Psoas muscle (tissue), 8 donors: ENCODE measurements around the gene MRC1. TPM values are rescaled to one million over a fixed set of nuclear protein-coding genes. Genes with fewer than 3 reads are reported as not detected.

Experiments
- ATAC-seq, 4 donors: fragments of 200-7000 bp; cut with Tn5 transposase; one replicate each; pipeline ENCODE4 v1.9.1; 2020; ENCODE audit warnings: moderate library complexity in 3 of 4, mild to moderate bottlenecking in 2 of 4
- DNase-seq, 2 donors: peaks; one replicate each; pipeline ENCODE4 v3.0.0-alpha.2; 2020
- H3K27ac ChIP-seq: fragments of 200-600 bp; one replicate; pipeline ENCODE4 v1.8.0; 2022
- H3K27me3 ChIP-seq, 3 donors: fragments of 200-600 bp in 1 of 3; one replicate each; pipeline versions ENCODE4 v1.6.1 to v1.8.0; 2013 to 2022; ENCODE audit warnings: low read length in 2 of 3, mild to moderate bottlenecking in 2 of 3, moderate library complexity in 1 of 3; ENCODE audit not compliant: insufficient read depth in 3 of 3
- H3K36me3 ChIP-seq, 2 donors: fragments of 200-600 bp in 1 of 2; one replicate each; pipeline versions ENCODE4 v1.6.1 to v1.8.0; 2013 to 2022; ENCODE audit warnings: low read depth in 1 of 2, mild to moderate bottlenecking in 1 of 2, moderate library complexity in 1 of 2; ENCODE audit not compliant: insufficient read depth in 1 of 2
- H3K4me1 ChIP-seq: fragments of 200-600 bp; one replicate; pipeline ENCODE4 v1.8.0; 2022
- H3K4me3 ChIP-seq: fragments of 200-600 bp; one replicate; pipeline ENCODE4 v1.8.0; 2022; ENCODE audit warnings: mild to moderate bottlenecking
- H3K9me3 ChIP-seq: fragments of 200-600 bp; one replicate; pipeline ENCODE4 v1.8.0; 2022
- CTCF ChIP-seq: fragments of 200-600 bp; IDR thresholded peaks from one replicate; pipeline ENCODE4 v1.8.0; 2022; ENCODE audit warnings: antibody characterized with exemption
- WGBS, 3 donors: extraction: QIAGEN DNeasy Blood & Tissue Kit; methylation state at CpG; one replicate each; pipeline versions ENCODE4 v1.1.6 to v1.1.7; 2013; 5-methylcytosine and 5-hydroxymethylcytosine counted together
- intact Hi-C, 2 donors: fragments of 100-400 bp; cut with DNase I; formaldehyde crosslinking; loops; one replicate each; pipeline versions ENCODE4 v1.11.0 to v1.14.2; 2022
- polyA plus RNA-seq, 3 donors: library from polyadenylated mRNA; stranded (reverse); fragments of 200-250 nt; gene quantifications; one replicate each; pipeline ENCODE4 v1.2.3, GENCODE V29; 2013
- total RNA-seq, 4 donors: library from RNA; stranded (reverse); fragmentation: NEBNext Ultra II Directional in 2 of 4; extraction: Animal tissue kit (Norgen Biotek cat#: 25700) in 2 of 4; gene quantifications; one replicate each; pipeline versions ENCODE4 v1.2.1 to v1.2.4, GENCODE V29; 2021 to 2023
- donor health status: healthy with polysubstance abuse.
- donor health status: DM: no; HTN: no; CAD: no; lungs with moderate emphysema.
- donor health status: Bipolar disorder and iron deficiency.
- donor health status: healthy.
- donor health status: DM: yes; HTN: yes; CAD: no.
- donor health status: DM: no; HTN: no; CAD: no.
- donor health status: DM: no; HTN: no; CAD: no.
- donor health status: DM: yes; HTN: yes; CAD: no.

MRC1 gene
- total and polyA plus RNA-seq, 7 donors, result 1.6 to 16.4 (median 9.3) TPM

GRCh38 chr10:17854044-17854652, 45.0 kb downstream of the MRC1 start:
- no peaks in the 10 kb centered on the region for H3K36me3 ChIP-seq
- WGBS, 3 donors, result 84 to 90% (median 90%) methylated on average over 7 of the region's 7 CpGs
- intact Hi-C loops, result no loop called here
- no peaks in the 10 kb centered on the region for H3K9me3 ChIP-seq
- no peaks in the 10 kb centered on the region for H3K4me1 ChIP-seq
- H3K4me3 ChIP-seq, result no peak overlapping the region
- H3K27ac ChIP-seq, result no peak overlapping the region
- no peak for TF ChIP-seq CTCF
- H3K27me3 ChIP-seq, result no peaks in the 10 kb centered on the region
- DNase-seq (no peak), ATAC-seq (no peak)

GRCh38 chr10:17857040-17857439, 47.9 kb downstream of the MRC1 start:
- Histone ChIP-seq H3K4me3 (no peak overlapping the region), H3K4me1 (no peaks in the 10 kb centered on the region), H3K27ac (no peak overlapping the region), H3K27me3 (peaks cover 0 to 3% (median 0%) of the 10 kb centered on the region in 3 donors), H3K36me3 (no peaks in the 10 kb centered on the region), H3K9me3 (no peaks in the 10 kb centered on the region)
- ATAC-seq, result no peak
- no peak for DNase-seq
- TF ChIP-seq CTCF, result no peak
- intact Hi-C loops, result no loop called here
- WGBS, 3 donors, result 62 to 70% (median 66%) methylated on average over 3 of the region's 3 CpGs

- no peak for TF ChIP-seq CTCF
- no peaks in the 10 kb centered on the region for H3K36me3 ChIP-seq
- 75 to 81% (median 79%) methylated on average over 8 of the region's 8 CpGs for WGBS, 3 donors
- no peak overlapping the region for H3K27ac ChIP-seq
- no peaks in the 10 kb centered on the region for H3K4me1 ChIP-seq
- no peaks in the 10 kb centered on the region for H3K9me3 ChIP-seq
- intact Hi-C loops, result no loop called here
- H3K27me3 ChIP-seq, result peaks cover 0 to 3% (median 0%) of the 10 kb centered on the region in 3 donors
- DNase-seq (no peak), ATAC-seq (no peak)
- H3K4me3 ChIP-seq, result no peak overlapping the region
Observed at GRCh38 chr10:17859492-17860156, 50.5 kb downstream of the MRC1 start.

DNA sequence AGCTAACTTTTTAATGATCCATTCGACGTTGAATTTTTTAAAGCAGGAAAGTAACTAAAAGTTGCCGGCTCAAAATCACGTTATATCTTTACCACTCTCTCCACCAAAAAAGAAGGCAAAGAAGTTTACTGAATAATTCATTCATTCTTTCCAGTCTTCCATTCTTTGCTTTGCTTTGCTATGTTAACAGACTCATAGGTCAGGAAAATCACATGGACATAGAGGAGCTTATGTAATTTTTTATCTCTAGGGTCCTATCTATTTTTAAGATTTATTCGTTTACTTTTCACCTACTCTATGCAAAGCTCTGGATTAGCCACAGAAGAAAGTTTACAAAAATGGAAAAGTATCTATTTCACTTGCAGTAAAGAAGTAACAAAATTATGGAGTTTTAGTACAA, 52.6 kb downstream of the MRC1 start:
- H3K4me3 ChIP-seq, result no peak overlapping the region
- peaks cover 0 to 3% (median 0%) of the 10 kb centered on the region in 3 donors for H3K27me3 ChIP-seq
- no peak for TF ChIP-seq CTCF
- ATAC-seq (no peak), DNase-seq (no peak)
- 83 to 90% (median 87%) methylated on average over 5 of the region's 5 CpGs for WGBS, 3 donors
- intact Hi-C loops, result no loop called here
- H3K27ac ChIP-seq, result no peak overlapping the region
- no peaks in the 10 kb centered on the region for H3K4me1 ChIP-seq
- H3K36me3 ChIP-seq, result no peaks in the 10 kb centered on the region
- H3K9me3 ChIP-seq, result no peaks in the 10 kb centered on the region

GRCh38 chr10:17865351-17865750, 56.2 kb downstream of the MRC1 start:
- DNase-seq (no peak), ATAC-seq (no peak)
- no peaks in the 10 kb centered on the region for H3K27me3 ChIP-seq
- H3K4me3 ChIP-seq, result no peak overlapping the region
- no peaks in the 10 kb centered on the region for H3K4me1 ChIP-seq
- no peaks in the 10 kb centered on the region for H3K36me3 ChIP-seq
- no peak for TF ChIP-seq CTCF
- no peak overlapping the region for H3K27ac ChIP-seq
- 52 to 54% (median 54%) methylated on average over 3 of the region's 3 CpGs for WGBS, 3 donors
- intact Hi-C loops, result no loop called here
- no peaks in the 10 kb centered on the region for H3K9me3 ChIP-seq
